IMR-90 (cell line): ENCODE data around the gene COL27A1. TPM values are rescaled to one million over a fixed set of nuclear protein-coding genes. Genes with fewer than 3 reads are reported as not detected.

Experiments used
- ATAC-seq: fragments of 200-7000 bp; cut with Tn5 transposase; 2 replicates; pipeline ENCODE4 v1.9.1; 2020; ENCODE audit warnings: low read depth, mild to moderate bottlenecking, moderate library complexity
- BruUV-seq: library from RNA; stranded (reverse); fragments of 400-500 nt; replicated peaks from 2 replicates; lab custom pipeline; 2021; lab: Mats Ljungman, UMichigan
- CTCF ChIA-PET: fragments of 300-600 bp; formaldehyde crosslinking; extraction: SDS; loops from one replicate; lab custom pipeline; 2021; ENCODE audit warnings: antibody characterized with exemption; lab: Yijun Ruan, JAX
- POLR2A ChIA-PET: fragments of 300-600 bp; sonication (Branson Sonifier 250); formaldehyde crosslinking; loops from one replicate; lab custom pipeline; 2022; ENCODE audit warnings: antibody characterized with exemption; ENCODE audit not compliant: unreplicated experiment; lab: Charles Lee
- DNase-seq: peaks from one replicate; pipeline ENCODE4 v3.0.0; 2013
- H2AFZ ChIP-seq: replicated peaks from 2 replicates; pipeline ENCODE3; 2013; ENCODE audit warnings: low read length, mild to moderate bottlenecking; ENCODE audit not compliant: poor library complexity
- H2AK5ac ChIP-seq: 2 replicates; pipeline ENCODE4 v1.6.1; 2013; ENCODE audit warnings: low read depth, low read length, inconsistent platforms
- H2AK9ac ChIP-seq: replicated peaks from 2 replicates; pipeline ENCODE3; 2013; ENCODE audit warnings: mild to moderate bottlenecking, low read depth, low read length, moderate library complexity; ENCODE audit not compliant: poor library complexity
- H2BK120ac ChIP-seq: 2 replicates; pipeline ENCODE4 v1.6.1; 2013; ENCODE audit warnings: low read depth, low read length, inconsistent platforms
- H2BK15ac ChIP-seq: 3 replicates; pipeline ENCODE4 v1.6.1; 2013; ENCODE audit warnings: low read depth, low read length, inconsistent platforms
- H2BK20ac ChIP-seq: 2 replicates; pipeline ENCODE4 v1.6.1; 2013; ENCODE audit warnings: low read depth, mild to moderate bottlenecking, inconsistent platforms, low read length, moderate library complexity
- H2BK5ac ChIP-seq: 2 replicates; pipeline ENCODE4 v1.6.1; 2013; ENCODE audit warnings: mild to moderate bottlenecking, low read depth, low read length, inconsistent platforms; ENCODE audit not compliant: poor library complexity, severe bottlenecking
- H3K14ac ChIP-seq: replicated peaks from 2 replicates; pipeline ENCODE4 v1.6.1; 2013; ENCODE audit warnings: low read depth, low read length, inconsistent platforms
- H3K18ac ChIP-seq: 2 replicates; pipeline ENCODE4 v1.6.1; 2013; ENCODE audit warnings: low read depth, low read length, control low read depth
- H3K23ac ChIP-seq: 2 replicates; pipeline ENCODE4 v1.6.1; 2013; ENCODE audit warnings: low read depth, low read length, inconsistent platforms
- H3K27ac ChIP-seq: 2 replicates; pipeline ENCODE4 v1.5.1; 2013; ENCODE audit warnings: mild to moderate bottlenecking, control low read depth, low read length; ENCODE audit not compliant: insufficient read depth
- H3K27me3 ChIP-seq: 2 replicates; pipeline ENCODE4 v1.6.1; 2013; ENCODE audit warnings: low read length; ENCODE audit not compliant: control insufficient read depth, insufficient read depth
- H3K36me3 ChIP-seq: 2 replicates; pipeline ENCODE4 v1.6.1; 2013; ENCODE audit warnings: low read length, mixed read lengths; ENCODE audit not compliant: control insufficient read depth, insufficient read depth
- H3K4ac ChIP-seq: 2 replicates; pipeline ENCODE4 v1.6.1; 2013; ENCODE audit warnings: low read depth, low read length, inconsistent platforms
- H3K4me1 ChIP-seq: 2 replicates; pipeline ENCODE4 v1.6.1; 2013; ENCODE audit warnings: low read length, mixed read lengths; ENCODE audit not compliant: control insufficient read depth, insufficient read depth
- H3K4me2 ChIP-seq: 2 replicates; pipeline ENCODE4 v1.6.1; 2013; ENCODE audit warnings: low read depth, mild to moderate bottlenecking, control low read depth, low read length, moderate library complexity
- H3K4me3 ChIP-seq: 2 replicates; pipeline ENCODE4 v1.5.1; 2013; ENCODE audit warnings: low read depth, mild to moderate bottlenecking, control low read depth, low read length, moderate library complexity; ENCODE audit not compliant: insufficient read depth
- H3K56ac ChIP-seq: 2 replicates; pipeline ENCODE4 v1.6.1; 2013; ENCODE audit warnings: low read length, inconsistent platforms; ENCODE audit not compliant: insufficient read depth; ENCODE audit errors: extremely low read depth
- H3K79me1 ChIP-seq, 2 experiments: 2 replicates each; pipeline ENCODE4 v1.6.1; 2013; ENCODE audit warnings: low read length in 2 of 2, inconsistent platforms in 1 of 2, low read depth in 1 of 2
- H3K9ac ChIP-seq: 2 replicates; pipeline ENCODE4 v1.6.1; 2013; ENCODE audit warnings: low read depth, low read length, control low read depth
- H3K9me1 ChIP-seq: 2 replicates; pipeline ENCODE4 v1.6.1; 2013; ENCODE audit warnings: low read length, inconsistent platforms; ENCODE audit not compliant: insufficient read depth
- H3K9me3 ChIP-seq: 2 replicates; pipeline ENCODE4 v1.6.1; 2013; ENCODE audit warnings: low read length; ENCODE audit not compliant: control insufficient read depth, insufficient read depth
- H4K20me1 ChIP-seq: 2 replicates; pipeline ENCODE4 v1.6.1; 2013; ENCODE audit warnings: low read length, inconsistent platforms; ENCODE audit not compliant: insufficient read depth
- H4K5ac ChIP-seq: 2 replicates; pipeline ENCODE4 v1.6.1; 2013; ENCODE audit warnings: mild to moderate bottlenecking, low read depth, low read length, control low read depth
- H4K8ac ChIP-seq, 2 experiments: 2 replicates each; pipeline ENCODE4 v1.6.1; 2013; ENCODE audit warnings: low read depth in 2 of 2, low read length in 2 of 2, control low read depth in 1 of 2, inconsistent platforms in 1 of 2
- H4K91ac ChIP-seq: 2 replicates; pipeline ENCODE4 v1.6.1; 2013; ENCODE audit warnings: low read depth, low read length, inconsistent platforms; ENCODE audit not compliant: insufficient read depth
- CHD1 ChIP-seq: IDR thresholded peaks from 2 replicates; pipeline ENCODE4 v1.6.1; 2012; ENCODE audit warnings: low read depth, low read length, improper control_type of control experiment
- FOS ChIP-seq: fragments of 150-350 bp; IDR thresholded peaks from 2 replicates; pipeline ENCODE4 v1.6.1; 2016; ENCODE audit warnings: low read depth, low read length
- POLR2A ChIP-seq: IDR thresholded peaks from 2 replicates; pipeline ENCODE4 v1.6.1; 2012; ENCODE audit warnings: mild to moderate bottlenecking, low read depth, low read length
- RCOR1 ChIP-seq: IDR thresholded peaks from 2 replicates; pipeline ENCODE4 v1.6.1; 2012; ENCODE audit warnings: mild to moderate bottlenecking, low read length, improper control_type of control experiment; ENCODE audit not compliant: insufficient replicate concordance
- SMC3 ChIP-seq: fragments of 150-350 bp; IDR thresholded peaks from 2 replicates; pipeline ENCODE4 v1.6.1; 2016; ENCODE audit warnings: low read depth, mild to moderate bottlenecking, antibody characterized with exemption, low read length, moderate library complexity
- USF2 ChIP-seq: fragments of 150-350 bp; IDR thresholded peaks from 2 replicates; pipeline ENCODE4 v1.6.1; 2017; ENCODE audit warnings: mild to moderate bottlenecking, antibody characterized with exemption, low read length, low read depth
- WGBS, 2 experiments: methylation state at CpG; one replicate each; pipeline versions ENCODE4 v1.1.5 to v1.1.7; 2013; ENCODE audit warnings: missing lambda C conversion rate in 2 of 2; ENCODE audit not compliant: insufficient read length in 1 of 2; ENCODE audit errors: extremely low coverage in 2 of 2; 5-methylcytosine and 5-hydroxymethylcytosine counted together
- dilution Hi-C: fragments of 300-500 bp; cut with HindIII; formaldehyde crosslinking; loops from one replicate; pipeline ENCODE4 v1.14.3; 2018; ENCODE audit warnings: low sequenced_read_pairs; ENCODE audit not compliant: unreplicated experiment
- in situ Hi-C: fragments of 300-500 bp; cut with MboI; formaldehyde crosslinking; loops from 3 replicates; pipeline ENCODE4 v1.14.3; 2019; ENCODE audit warnings: low sequenced_read_pairs, inconsistent platforms, mixed read lengths
- intact Hi-C: fragments of 100-400 bp; cut with micrococcal nuclease; formaldehyde crosslinking; loops from 2 replicates; pipeline ENCODE4 v1.10.0; 2022
- polyA plus RNA-seq, 3 experiments: library from polyadenylated mRNA; depleted of rRNA; stranded (reverse); fragments of >200 nt; gene quantifications; 2 replicates each; pipeline ENCODE4 v1.2.3, GENCODE V29; 2012; ENCODE audit warnings: low replicate concordance in 1 of 3
- total RNA-seq: library from RNA; depleted of rRNA; stranded (reverse); fragments of >200 nt; gene quantifications from 2 replicates; pipeline ENCODE4 v1.2.3, GENCODE V29; 2012

The COL27A1 gene
- total and polyA plus RNA-seq, 2 of the 4 experiments (the other 2 are of a cell fraction), result 3.2 to 18.3 TPM

GRCh38 chr9:114282104-114282485 is 126.8 kb downstream of the COL27A1 start:
- H4K5ac ChIP-seq, result no peak overlapping the region
- no peak overlapping the region for H2AK9ac ChIP-seq
- dilution Hi-C loops (no loop called here), in situ Hi-C loops (no loop called here), intact Hi-C loops (no loop called here)
- no peak overlapping the region for H3K27ac ChIP-seq
- H2BK5ac ChIP-seq, result no peak overlapping the region
- peaks cover 7 to 43% of the 10 kb centered on the region in 2 experiments; a peak in 3 of 4 replicates for H3K79me1 ChIP-seq
- H3K9ac ChIP-seq, result no peak overlapping the region
- H3K23ac ChIP-seq, result no peak overlapping the region
- no peak overlapping the region for H3K56ac ChIP-seq
- H2BK15ac ChIP-seq, result no peak overlapping the region
- peak overlapping the region; percentile 15; the same call in 1 of the 2 replicates for H2AK5ac ChIP-seq
- BruUV-seq, result no TSS peak
- no peak overlapping the region for H3K14ac ChIP-seq
- no peak overlapping the region for H2BK20ac ChIP-seq
- DNase-seq, result no peak
- H3K4me2 ChIP-seq, result no peak overlapping the region
- H2AFZ ChIP-seq, result no peak overlapping the region
- no peak overlapping the region; a peak in 1 of 4 replicates for H4K8ac ChIP-seq
- H4K20me1 ChIP-seq, result peaks cover 2% of the 10 kb centered on the region
- H4K91ac ChIP-seq, result no peak overlapping the region
- TF ChIP-seq CHD1, result no peak
- TF ChIP-seq POLR2A, result no peak
- TF ChIP-seq FOS, result no peak
- TF ChIP-seq RCOR1, result no peak
- no peak for TF ChIP-seq SMC3
- TF ChIP-seq USF2, result no peak
- POLR2A ChIA-PET, result no interaction called here
- H3K9me1 ChIP-seq, result peaks cover 50% of the 10 kb centered on the region
- no CpG with 5 or more reads among the region's 10 CpGs for WGBS, 2 experiments
- ATAC-seq, result no peak
- no peaks in the 10 kb centered on the region for H3K27me3 ChIP-seq
- H3K18ac ChIP-seq, result no peak overlapping the region
- H3K4me3 ChIP-seq, result no peak overlapping the region
- peaks cover 3% of the 10 kb centered on the region; the same call in 1 of the 2 replicates for H3K36me3 ChIP-seq
- CTCF ChIA-PET, result no interaction called here
- peak overlapping the region; percentile 63; the same call in 1 of the 2 replicates for H3K4ac ChIP-seq
- no peaks in the 10 kb centered on the region for H3K9me3 ChIP-seq
- H2BK120ac ChIP-seq, result no peak overlapping the region
- H3K4me1 ChIP-seq, result peaks cover 34% of the 10 kb centered on the region
